ENCODE results near the gene REV3L. TPM values are rescaled to one million over a fixed set of nuclear protein-coding genes. Genes with fewer than 3 reads are reported as not detected.

Gene REV3L
- total RNA-seq, 1 experiment from 2014 or later: 12.8 TPM

- TF ChIP-seq RAD21 (IDR thresholded peaks at IDR 0.05; ENCODE audit: low read depth): no peak
- TF ChIP-seq EGR1 (IDR thresholded peaks at IDR 0.05; ENCODE audit: low read depth): no peak
- no peak for TF ChIP-seq ZFX (IDR thresholded peaks at IDR 0.05)
- TF ChIP-seq CTCF (IDR thresholded peaks at IDR 0.05 in 2 of 3, conservative IDR thresholded peaks at IDR 0.05 in 1 of 3; ENCODE audit: borderline replicate concordance in 1 of 3, insufficient read depth in 1 of 3, low read depth in 2 of 3, low read length in 2 of 3): no peak
- no peak for TF ChIP-seq ELF1 (IDR thresholded peaks at IDR 0.05; ENCODE audit: borderline replicate concordance, low read depth)
- no peak for TF ChIP-seq JUND (IDR thresholded peaks at IDR 0.05)
- TF ChIP-seq YY1 (IDR thresholded peaks at IDR 0.05; ENCODE audit: extremely low read depth, insufficient replicate concordance, low read depth, low read length): no peak
- no peak for TF ChIP-seq ATF3 (IDR thresholded peaks at IDR 0.05)
- TF ChIP-seq CBX3 (IDR thresholded peaks at IDR 0.05; ENCODE audit: low read depth): no peak
- TF ChIP-seq CEBPB (IDR thresholded peaks at IDR 0.05; ENCODE audit: low read depth): no peak
- no peak for TF ChIP-seq EZH2phosphoT487 (IDR thresholded peaks at IDR 0.05; ENCODE audit: borderline replicate concordance)
- TF ChIP-seq SRF (IDR thresholded peaks at IDR 0.05; ENCODE audit: low read depth): no peak
- no peak for TF ChIP-seq POLR2A (IDR thresholded peaks at IDR 0.05; ENCODE audit: borderline replicate concordance, extremely low read depth, insufficient read depth, insufficient read length)
- no peak for TF ChIP-seq MAX (IDR thresholded peaks at IDR 0.05)
- no peak for ATAC-seq
- no peak overlapping the region for H3K27ac ChIP-seq (ENCODE audit: low read depth, low read length)
- CTCF ChIA-PET: no interaction called here
- H3K27me3 ChIP-seq (ENCODE audit: insufficient read depth, low read length): no peaks in the 10 kb centered on the region
- H3K9me3 ChIP-seq (ENCODE audit: control insufficient read depth in 1 of 2, insufficient read depth in 1 of 2, low read depth in 1 of 2, low read length in 2 of 2): no peaks in the 10 kb centered on the region
- RAD21 ChIA-PET (ENCODE audit: low non-redundant PET in 1 of 2, low total read pairs in 2 of 2, uncharacterized antibody in 2 of 2, unreplicated experiment in 2 of 2): no interaction called here
- peaks cover 41% of the 10 kb centered on the region for H3K79me2 ChIP-seq (ENCODE audit: insufficient read depth, low read length)
- H3K9me2 ChIP-seq (ENCODE audit: insufficient read depth): no peaks in the 10 kb centered on the region
- no peak for DNase-seq (ENCODE audit: low read depth, low spot score)
- intact Hi-C loops (cut with micrococcal nuclease): no loop called here
- peaks cover 0 to 2% of the 10 kb centered on the region in 2 experiments; a peak in 1 of 4 replicates for H3K4me1 ChIP-seq (ENCODE audit: control insufficient read depth in 1 of 2, insufficient read depth in 2 of 2, low read length in 2 of 2)
- BruUV-seq (replicated peaks): no TSS peak
- no peak overlapping the region for H3K9ac ChIP-seq (ENCODE audit: low read length)
- POLR2A ChIA-PET: no interaction called here
- no peak overlapping the region for H3K4me2 ChIP-seq (ENCODE audit: low read length)
- H2AFZ ChIP-seq (ENCODE audit: low read depth, low read length, poor library complexity, severe bottlenecking): no peak overlapping the region
- no peak overlapping the region for H3K4me3 ChIP-seq (replicated peaks in 1 of 2; ENCODE audit: low read depth in 1 of 2, low read length in 2 of 2)
- H3K36me3 ChIP-seq (ENCODE audit: control insufficient read depth in 1 of 2, insufficient read depth in 2 of 2, low read length in 2 of 2): no peaks in the 10 kb centered on the region
- H4K20me1 ChIP-seq (ENCODE audit: insufficient read depth): no peaks in the 10 kb centered on the region; the same call in 1 of the 2 replicates
Measured at GRCh38 chr6:111417946-111418345, 65.1 kb downstream of the REV3L start.
